Measurements from ENCODE around the gene METTL25B.

The METTL25B gene

GRCh38 chr1:156749419-156750118 is 21.3 kb downstream of the METTL25B start:
- no peaks in the 10 kb centered on the region for H3K27me3 ChIP-seq
- H3K9me3 ChIP-seq: no peaks in the 10 kb centered on the region
- no peaks in the 10 kb centered on the region for H3K36me3 ChIP-seq
- peaks cover 86 to 88% of the 10 kb centered on the region in 2 experiments for H3K4me1 ChIP-seq (ENCODE audit: control insufficient read depth in 1 of 2, insufficient read depth in 1 of 2, low read depth in 1 of 2, low read length in 1 of 2)
- TF ChIP-seq, protein P1, sequence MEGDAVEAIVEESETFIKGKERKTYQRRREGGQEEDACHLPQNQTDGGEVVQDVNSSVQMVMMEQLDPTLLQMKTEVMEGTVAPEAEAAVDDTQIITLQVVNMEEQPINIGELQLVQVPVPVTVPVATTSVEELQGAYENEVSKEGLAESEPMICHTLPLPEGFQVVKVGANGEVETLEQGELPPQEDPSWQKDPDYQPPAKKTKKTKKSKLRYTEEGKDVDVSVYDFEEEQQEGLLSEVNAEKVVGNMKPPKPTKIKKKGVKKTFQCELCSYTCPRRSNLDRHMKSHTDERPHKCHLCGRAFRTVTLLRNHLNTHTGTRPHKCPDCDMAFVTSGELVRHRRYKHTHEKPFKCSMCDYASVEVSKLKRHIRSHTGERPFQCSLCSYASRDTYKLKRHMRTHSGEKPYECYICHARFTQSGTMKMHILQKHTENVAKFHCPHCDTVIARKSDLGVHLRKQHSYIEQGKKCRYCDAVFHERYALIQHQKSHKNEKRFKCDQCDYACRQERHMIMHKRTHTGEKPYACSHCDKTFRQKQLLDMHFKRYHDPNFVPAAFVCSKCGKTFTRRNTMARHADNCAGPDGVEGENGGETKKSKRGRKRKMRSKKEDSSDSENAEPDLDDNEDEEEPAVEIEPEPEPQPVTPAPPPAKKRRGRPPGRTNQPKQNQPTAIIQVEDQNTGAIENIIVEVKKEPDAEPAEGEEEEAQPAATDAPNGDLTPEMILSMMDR (IDR thresholded peaks at IDR 0.05): no peak
- H3K4me3 ChIP-seq (ENCODE audit: low read depth in 1 of 2, low read length in 1 of 2): peak overlapping the region; percentile 83 to 91
- H3K27ac ChIP-seq: peak overlapping the region; percentile 90

- Histone ChIP-seq H3K27me3 (no peaks in the 10 kb centered on the region), H3K27ac (peak overlapping the region; percentile 90), H3K4me1 (ENCODE audit: control insufficient read depth in 1 of 2, insufficient read depth in 1 of 2, low read depth in 1 of 2, low read length in 1 of 2) (peaks cover 82 to 85% of the 10 kb centered on the region in 2 experiments), H3K4me3 (ENCODE audit: low read depth in 1 of 2, low read length in 1 of 2) (peak overlapping the region; percentile 83 to 91), H3K36me3 (no peaks in the 10 kb centered on the region), H3K9me3 (no peaks in the 10 kb centered on the region)
- TF ChIP-seq, protein P1 (IDR thresholded peaks at IDR 0.05): no peak
Observed at GRCh38 chr1:156750191-156750672, 22.0 kb downstream of the METTL25B start.

GRCh38 chr1:156750711-156751450 is 22.6 kb downstream of the METTL25B start:
- TF ChIP-seq, protein P1 (IDR thresholded peaks at IDR 0.05): no peak
- Histone ChIP-seq H3K27ac (peak overlapping the region; percentile 90), H3K36me3 (no peaks in the 10 kb centered on the region), H3K27me3 (no peaks in the 10 kb centered on the region), H3K9me3 (no peaks in the 10 kb centered on the region), H3K4me3 (ENCODE audit: low read depth in 1 of 2, low read length in 1 of 2) (peak overlapping the region; percentile 83 to 91), H3K4me1 (ENCODE audit: control insufficient read depth in 1 of 2, insufficient read depth in 1 of 2, low read depth in 1 of 2, low read length in 1 of 2) (peaks cover 75 to 78% of the 10 kb centered on the region in 2 experiments)

DNA sequence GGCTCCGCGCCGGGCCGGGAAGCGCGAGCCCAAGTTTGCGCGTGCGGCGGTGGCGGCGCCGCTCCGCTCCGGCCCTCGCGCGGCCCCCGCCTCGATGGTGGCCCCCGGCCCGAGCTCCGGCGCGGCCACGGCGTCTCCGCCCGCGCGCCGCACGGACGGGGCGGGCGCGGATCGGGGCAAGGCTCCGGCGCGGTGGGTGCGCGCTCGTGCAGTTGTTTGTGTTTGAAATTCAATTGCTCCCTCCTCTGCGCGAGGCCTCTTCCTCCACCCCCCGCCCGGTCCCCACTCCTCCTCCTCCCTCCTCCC is 23.1 kb downstream of the METTL25B start, which contains the start of gene HDGF:
HDGF (minus strand) TSS at position 225 of the 306 bp plus-strand sequence. CDS start 246 bp downstream, outside the sequence.
- Histone ChIP-seq H3K4me1 (ENCODE audit: control insufficient read depth in 1 of 2, insufficient read depth in 1 of 2, low read depth in 1 of 2, low read length in 1 of 2) (peaks cover 70 to 73% of the 10 kb centered on the region in 2 experiments), H3K36me3 (no peaks in the 10 kb centered on the region), H3K27me3 (no peaks in the 10 kb centered on the region), H3K4me3 (ENCODE audit: low read depth in 1 of 2, low read length in 1 of 2) (peak within 1 kb of the TSS; percentile 83 to 91), H3K27ac (peak within 1 kb of the TSS; percentile 90), H3K9me3 (no peaks in the 10 kb centered on the region)
- TF ChIP-seq, protein P1 (IDR thresholded peaks at IDR 0.05): no peak

DNA sequence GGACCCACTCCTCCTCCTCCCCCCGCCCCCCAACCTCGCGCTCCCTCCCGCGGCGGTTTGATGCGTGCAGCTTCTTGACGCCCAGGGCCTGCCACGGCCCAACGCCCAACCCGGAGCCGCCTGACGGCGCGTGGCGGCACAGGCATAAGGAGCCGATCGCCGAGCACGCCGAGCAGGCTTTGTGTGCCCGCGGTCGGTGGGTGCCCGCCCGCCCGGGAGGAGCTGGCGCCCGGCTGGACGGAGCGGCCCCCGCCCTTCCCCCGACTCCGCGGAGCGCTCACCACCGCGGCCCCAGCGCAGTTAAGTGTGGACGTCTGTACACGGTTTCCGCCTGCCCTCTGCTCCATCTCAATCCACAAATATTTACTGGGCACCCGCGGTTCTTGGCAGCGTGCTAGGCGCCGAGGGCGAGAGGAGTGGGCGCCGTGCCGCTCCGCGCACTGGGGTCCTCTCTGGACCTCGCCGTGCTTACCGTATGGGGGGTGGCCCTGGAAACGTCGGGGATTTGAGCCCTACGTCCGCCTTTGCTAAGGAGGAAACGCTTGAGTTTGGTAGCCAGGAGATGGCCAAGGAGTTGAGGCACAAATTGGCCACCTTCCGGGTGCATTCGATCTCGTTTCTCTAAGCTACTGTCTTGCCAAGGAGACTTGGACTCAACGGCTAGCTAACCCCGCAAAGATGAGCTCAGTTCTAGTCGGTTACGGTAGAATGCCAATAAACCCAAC is 23.6 kb downstream of the METTL25B start:
- Histone ChIP-seq H3K4me1 (ENCODE audit: control insufficient read depth in 1 of 2, insufficient read depth in 1 of 2, low read depth in 1 of 2, low read length in 1 of 2) (peaks cover 65 to 69% of the 10 kb centered on the region in 2 experiments), H3K36me3 (no peaks in the 10 kb centered on the region), H3K9me3 (no peaks in the 10 kb centered on the region), H3K27me3 (no peaks in the 10 kb centered on the region), H3K27ac (peak overlapping the region; percentile 90), H3K4me3 (ENCODE audit: low read depth in 1 of 2, low read length in 1 of 2) (peak overlapping the region; percentile 83 to 91)
- TF ChIP-seq, protein P1 (IDR thresholded peaks at IDR 0.05): peak; percentile 79
